MG63 (cell line): ENCODE data around the gene ATRN. TPM values are rescaled to one million over a fixed set of nuclear protein-coding genes. Genes with fewer than 3 reads are reported as not detected.

Experiments
- DNase-seq: peaks from one replicate; pipeline ENCODE4 v3.0.0-alpha.2; 2020
- H3K27me3 ChIP-seq: fragments of 250-450 bp; sonication (Bioruptor Pico); 2 replicates; pipeline ENCODE4 v1.5.1; 2020; ENCODE audit warnings: mild to moderate bottlenecking, moderate library complexity
- H3K36me3 ChIP-seq: fragments of 250-450 bp; sonication (Bioruptor Pico); 2 replicates; pipeline ENCODE4 v1.5.1; 2020; ENCODE audit warnings: mild to moderate bottlenecking, moderate library complexity
- H3K4me3 ChIP-seq: fragments of 250-450 bp; sonication (Bioruptor Pico); 2 replicates; pipeline ENCODE4 v1.5.1; 2020; ENCODE audit warnings: mild to moderate bottlenecking, moderate library complexity
- H3K9me3 ChIP-seq: fragments of 250-450 bp; sonication (Bioruptor Pico); 2 replicates; pipeline ENCODE4 v1.5.1; 2020; ENCODE audit warnings: mild to moderate bottlenecking, moderate library complexity
- total RNA-seq: library from RNA; depleted of rRNA; stranded (reverse); fragments of >200 nt; shearing (Covaris generic); gene quantifications from 2 replicates; pipeline ENCODE4 v1.2.3, GENCODE V29; 2014; ENCODE audit warnings: low replicate concordance

The ATRN gene
- total RNA-seq, 1 experiment from 2014 or later, result 7.1 TPM

GRCh38 chr20:3622406-3622805 lies 151.6 kb downstream of the ATRN start:
- no peak for DNase-seq
- Histone ChIP-seq H3K27me3 (no peaks in the 10 kb centered on the region), H3K4me3 (no peak overlapping the region), H3K36me3 (no peaks in the 10 kb centered on the region), H3K9me3 (no peaks in the 10 kb centered on the region)

DNA sequence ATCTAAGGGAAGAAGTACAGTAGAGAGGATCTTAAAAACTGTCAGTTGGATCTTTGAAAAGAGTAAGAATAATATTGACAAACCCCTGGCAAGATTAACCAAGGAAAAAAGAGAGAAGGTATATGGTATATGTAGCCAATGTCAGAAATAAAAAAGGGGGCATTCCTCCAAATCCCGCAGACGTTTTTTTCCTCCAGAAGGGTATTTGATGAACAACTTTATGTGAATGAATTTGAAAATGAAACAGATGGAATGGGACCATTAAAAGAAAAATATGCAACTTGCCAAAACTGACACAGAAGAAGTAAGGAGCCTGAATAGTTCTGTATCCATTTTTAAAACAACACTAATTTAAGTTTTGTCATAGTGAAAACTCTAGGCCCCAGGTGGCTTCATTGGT lies 156.7 kb downstream of the ATRN start:
- Histone ChIP-seq H3K27me3 (no peaks in the 10 kb centered on the region), H3K9me3 (no peaks in the 10 kb centered on the region), H3K4me3 (no peak overlapping the region), H3K36me3 (no peaks in the 10 kb centered on the region)
- no peak for DNase-seq

DNA sequence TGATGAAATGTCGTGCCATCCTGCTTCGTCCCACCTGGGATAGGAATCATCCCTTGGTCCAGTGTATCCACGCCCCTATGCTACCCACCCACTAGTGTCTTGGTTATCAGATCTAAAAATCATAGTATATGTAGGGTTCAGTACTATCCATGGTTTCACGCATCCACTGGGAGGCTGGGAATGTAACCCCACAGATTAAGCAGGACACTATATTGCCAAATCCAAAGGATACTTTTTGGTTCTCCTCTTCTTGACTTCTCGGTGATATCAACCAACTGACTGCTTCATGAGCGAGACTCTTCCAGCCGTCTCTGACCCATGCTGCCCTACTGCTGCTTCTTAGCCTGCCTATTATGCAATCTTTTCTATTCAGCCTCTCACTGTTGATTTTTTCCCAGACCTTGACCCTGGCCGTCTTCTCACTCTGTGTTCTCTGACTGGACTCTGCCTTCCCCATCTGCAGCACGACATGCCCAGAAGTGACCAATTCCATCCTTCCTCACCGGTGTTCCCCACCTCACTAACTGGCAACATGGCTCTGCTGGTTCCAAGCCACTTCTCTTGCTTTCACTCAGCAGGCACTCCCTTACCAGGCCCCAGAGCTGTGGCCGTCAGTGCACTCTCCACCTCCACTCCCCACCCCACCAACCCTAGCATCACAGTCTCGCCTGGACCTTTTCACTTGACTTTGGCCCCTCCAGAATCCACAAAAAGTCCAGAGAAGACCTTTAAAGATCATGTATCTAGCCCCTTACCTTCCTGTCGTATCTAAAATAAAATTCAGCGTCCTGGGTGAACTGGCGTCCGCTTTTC lies 157.9 kb downstream of the ATRN start:
- DNase-seq, result no peak
- Histone ChIP-seq H3K4me3 (no peak overlapping the region), H3K9me3 (no peaks in the 10 kb centered on the region), H3K36me3 (no peaks in the 10 kb centered on the region), H3K27me3 (no peaks in the 10 kb centered on the region)

DNA sequence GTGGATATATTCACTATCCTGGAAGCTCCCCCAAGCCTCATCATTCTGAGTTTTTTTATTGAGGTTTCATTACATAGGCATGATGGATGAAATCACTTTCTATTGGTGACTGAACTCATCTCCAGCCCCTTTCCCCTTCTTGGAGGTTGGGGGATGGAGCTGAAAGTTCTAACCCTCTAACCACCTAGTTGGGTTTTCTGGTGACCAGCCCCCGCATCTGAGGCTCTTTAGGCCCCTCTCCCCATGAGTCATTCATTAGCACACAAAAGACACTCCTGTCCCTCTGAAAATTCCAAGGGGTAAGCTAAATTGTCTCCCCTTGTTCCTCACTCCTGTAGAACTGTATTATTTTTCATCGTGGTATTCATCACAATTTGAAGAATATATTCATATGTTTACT lies 159.1 kb downstream of the ATRN start:
- DNase-seq, result no peak
- Histone ChIP-seq H3K27me3 (no peaks in the 10 kb centered on the region), H3K36me3 (no peaks in the 10 kb centered on the region), H3K4me3 (no peak overlapping the region), H3K9me3 (no peaks in the 10 kb centered on the region)

DNA sequence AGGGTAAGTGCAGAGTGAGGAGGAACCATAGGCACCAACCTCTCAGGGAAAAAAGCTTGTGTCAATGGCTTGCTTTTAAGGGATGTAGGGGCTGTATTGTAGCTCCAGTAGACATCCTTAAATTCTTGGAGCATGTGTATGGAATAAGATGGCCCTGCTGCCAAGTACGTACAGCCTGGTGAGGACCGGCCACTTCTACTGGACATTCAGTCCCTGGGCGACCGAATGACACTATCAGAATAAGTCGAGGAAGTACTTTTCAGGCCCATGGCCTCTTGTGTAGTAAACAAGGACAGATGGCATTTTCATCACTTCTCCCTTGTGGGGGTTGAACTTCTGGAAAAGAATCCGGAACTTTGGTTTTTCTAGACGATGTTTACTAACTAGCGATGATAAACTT lies 159.6 kb downstream of the ATRN start:
- Histone ChIP-seq H3K36me3 (no peaks in the 10 kb centered on the region), H3K9me3 (no peaks in the 10 kb centered on the region), H3K4me3 (no peak overlapping the region), H3K27me3 (no peaks in the 10 kb centered on the region)
- DNase-seq, result no peak

- DNase-seq, result no peak
- no peaks in the 10 kb centered on the region for H3K9me3 ChIP-seq
- H3K27me3 ChIP-seq, result no peaks in the 10 kb centered on the region
- H3K4me3 ChIP-seq, result no peak overlapping the region
- no peaks in the 10 kb centered on the region for H3K36me3 ChIP-seq
These were observed 160.7 kb downstream of the ATRN start for GRCh38 chr20:3631534-3631933.

GRCh38 chr20:3632311-3633004 lies 161.6 kb downstream of the ATRN start:
- H3K9me3 ChIP-seq, result no peaks in the 10 kb centered on the region
- no peaks in the 10 kb centered on the region for H3K27me3 ChIP-seq
- DNase-seq, result no peak
- no peak overlapping the region for H3K4me3 ChIP-seq
- H3K36me3 ChIP-seq, result no peaks in the 10 kb centered on the region

GRCh38 chr20:3633913-3634478 lies 163.2 kb downstream of the ATRN start:
- Histone ChIP-seq H3K4me3 (no peak overlapping the region), H3K9me3 (no peaks in the 10 kb centered on the region), H3K27me3 (no peaks in the 10 kb centered on the region), H3K36me3 (no peaks in the 10 kb centered on the region)
- DNase-seq, result no peak

DNA sequence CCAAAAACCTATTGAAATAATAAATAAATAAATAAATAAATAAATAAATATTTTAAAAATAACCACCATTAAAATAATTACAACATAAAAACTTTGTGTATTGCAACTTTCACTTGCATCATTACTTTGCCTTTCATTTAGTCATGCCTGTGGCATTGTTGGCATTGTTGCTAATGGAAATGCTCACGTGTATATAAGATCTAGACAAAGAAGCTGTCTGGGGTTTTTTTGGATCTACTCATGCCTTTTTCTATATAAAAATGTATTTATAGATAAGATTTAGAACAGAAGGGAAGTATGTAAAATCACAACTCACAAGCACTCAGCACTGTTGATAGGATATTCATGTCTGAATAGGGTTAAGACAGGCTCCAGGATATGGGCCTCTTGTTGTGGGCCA lies 164.5 kb downstream of the ATRN start:
- Histone ChIP-seq H3K4me3 (no peak overlapping the region), H3K27me3 (no peaks in the 10 kb centered on the region), H3K36me3 (no peaks in the 10 kb centered on the region), H3K9me3 (no peaks in the 10 kb centered on the region)
- no peak for DNase-seq

DNA sequence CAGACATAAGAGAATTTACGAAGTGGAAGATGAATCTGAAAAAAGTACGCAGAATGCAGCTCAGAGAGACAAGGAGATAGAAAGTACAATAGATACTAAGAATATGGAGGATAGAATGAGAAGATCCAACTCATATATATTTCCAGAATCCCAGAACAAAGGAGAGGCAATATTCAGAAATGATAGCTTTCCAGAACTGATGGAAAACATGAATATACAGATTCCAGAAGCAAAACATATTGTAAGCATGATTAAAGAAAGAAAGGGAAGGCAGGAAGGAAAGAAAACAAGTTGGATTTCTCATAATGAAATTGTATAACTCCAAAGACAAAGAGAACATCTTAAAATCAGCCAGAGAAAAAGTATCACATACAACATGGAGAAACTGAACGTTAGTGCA lies 169.4 kb downstream of the ATRN start:
- H3K27me3 ChIP-seq, result no peaks in the 10 kb centered on the region
- H3K9me3 ChIP-seq, result no peaks in the 10 kb centered on the region
- DNase-seq, result no peak
- H3K4me3 ChIP-seq, result no peak overlapping the region
- H3K36me3 ChIP-seq, result no peaks in the 10 kb centered on the region

GRCh38 chr20:3645309-3646066 lies 174.7 kb downstream of the ATRN start:
- no peaks in the 10 kb centered on the region for H3K36me3 ChIP-seq
- H3K4me3 ChIP-seq, result no peak overlapping the region
- no peaks in the 10 kb centered on the region for H3K27me3 ChIP-seq
- no peaks in the 10 kb centered on the region for H3K9me3 ChIP-seq
- DNase-seq, result no peak

DNA sequence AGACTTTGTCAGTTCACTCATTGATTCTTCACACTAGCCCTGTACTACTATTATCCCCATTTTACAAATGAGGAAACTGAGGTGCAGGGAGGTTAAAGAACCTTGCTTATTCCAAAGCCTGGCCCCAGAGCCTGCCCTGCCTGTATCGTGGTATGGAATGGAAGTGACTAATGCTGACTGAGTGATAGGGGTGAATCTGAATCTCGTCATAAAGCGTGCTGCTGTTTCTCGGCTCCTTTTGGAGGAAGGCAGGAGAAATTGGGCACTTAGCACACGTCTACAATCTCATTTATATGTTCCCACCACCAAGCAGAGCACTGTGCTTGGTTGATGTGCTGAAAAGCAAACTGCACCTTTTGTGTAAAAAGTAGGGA lies 175.2 kb downstream of the ATRN start:
- no peak for DNase-seq

DNA sequence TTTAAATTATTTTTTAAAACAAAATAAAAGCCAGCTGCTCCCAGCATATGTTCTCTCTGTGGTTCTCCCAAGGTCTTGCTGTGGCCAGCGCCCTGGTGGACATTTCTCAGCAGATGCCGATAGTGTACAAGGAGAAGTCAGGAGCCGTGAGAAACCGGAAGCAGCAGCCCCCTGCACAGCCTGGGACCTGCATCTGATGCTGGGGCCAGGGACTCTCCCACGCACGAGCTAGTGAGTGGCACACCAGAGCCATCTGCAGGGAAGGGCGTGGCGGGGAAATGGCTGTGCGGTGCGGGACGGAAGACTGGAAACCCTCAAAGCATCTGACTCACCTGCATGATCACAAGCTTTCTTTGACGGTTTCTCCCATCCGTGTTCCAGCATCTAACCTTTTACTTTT lies 175.8 kb downstream of the ATRN start:
- H3K36me3 ChIP-seq, result no peaks in the 10 kb centered on the region
- no peak for DNase-seq
- no peak overlapping the region for H3K4me3 ChIP-seq
- H3K9me3 ChIP-seq, result no peaks in the 10 kb centered on the region
- no peaks in the 10 kb centered on the region for H3K27me3 ChIP-seq

More for the DNA sequence above, 175.2 kb downstream of the ATRN start:
- no peaks in the 10 kb centered on the region for H3K9me3 ChIP-seq
- no peaks in the 10 kb centered on the region for H3K27me3 ChIP-seq
- no peak overlapping the region for H3K4me3 ChIP-seq
- no peaks in the 10 kb centered on the region for H3K36me3 ChIP-seq

DNA sequence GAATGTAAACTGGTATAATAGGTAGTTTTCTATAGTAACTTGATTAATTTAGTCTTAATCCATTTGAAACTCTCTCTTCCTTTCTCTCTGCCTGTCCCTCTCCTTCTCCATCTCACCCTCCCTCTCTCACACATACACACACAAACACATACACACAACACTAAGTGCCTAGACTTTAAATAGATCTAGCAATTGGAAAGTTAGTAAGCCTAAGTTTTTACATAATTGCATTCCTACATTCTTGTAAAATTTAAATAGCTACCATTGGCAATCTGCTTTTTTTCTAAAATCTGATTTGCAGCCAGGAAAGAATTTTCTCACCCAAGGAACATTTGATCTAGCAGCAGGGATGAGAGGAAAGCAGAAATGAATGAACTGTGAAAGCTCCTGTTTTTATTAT lies 176.7 kb downstream of the ATRN start:
- DNase-seq, result no peak
- Histone ChIP-seq H3K27me3 (no peaks in the 10 kb centered on the region), H3K36me3 (no peaks in the 10 kb centered on the region), H3K4me3 (no peak overlapping the region), H3K9me3 (no peaks in the 10 kb centered on the region)

DNA sequence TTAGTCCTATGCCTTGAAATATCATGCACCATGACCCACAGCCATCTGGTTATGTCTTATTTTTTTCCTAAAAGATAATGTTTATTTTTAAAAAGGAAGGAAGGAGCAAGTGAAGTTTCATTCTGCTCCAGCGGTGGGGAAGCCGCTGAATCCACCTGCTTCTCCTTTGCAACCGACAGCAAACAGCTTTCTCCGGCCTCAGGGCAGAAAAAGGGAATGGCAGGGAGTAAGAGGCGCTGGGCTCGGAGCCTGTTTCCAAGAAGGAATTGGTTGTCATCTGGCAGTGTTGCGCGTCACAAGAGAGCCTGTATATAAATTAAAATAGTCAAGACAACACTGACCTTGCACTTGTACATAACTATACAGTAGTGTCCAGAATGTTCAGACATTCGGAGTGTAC lies 178.1 kb downstream of the ATRN start:
- Histone ChIP-seq H3K4me3 (no peak overlapping the region), H3K27me3 (no peaks in the 10 kb centered on the region), H3K9me3 (no peaks in the 10 kb centered on the region), H3K36me3 (no peaks in the 10 kb centered on the region)
- no peak for DNase-seq

GRCh38 chr20:3651204-3651962 lies 180.6 kb downstream of the ATRN start:
- no peaks in the 10 kb centered on the region for H3K9me3 ChIP-seq
- no peak for DNase-seq

DNA sequence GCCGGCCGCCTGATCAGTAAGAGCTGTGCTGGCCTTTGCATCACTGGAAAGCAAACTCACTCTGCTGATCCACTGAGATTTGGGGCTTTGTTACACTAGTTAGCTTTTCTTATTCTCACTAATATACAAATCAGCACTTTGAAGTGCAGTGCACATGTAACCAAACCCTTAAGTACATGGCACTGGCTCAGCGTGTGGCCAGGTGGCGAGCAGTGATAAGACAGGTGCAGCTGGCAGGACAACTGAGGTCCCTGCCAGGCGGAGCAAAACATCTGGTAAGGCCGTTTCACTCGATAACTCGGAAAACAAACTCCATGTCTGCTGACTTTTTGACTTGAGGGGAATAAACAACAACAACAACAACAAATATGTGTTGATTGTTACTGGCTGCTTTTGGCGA lies 181.4 kb downstream of the ATRN start:
- H3K4me3 ChIP-seq, result no peak overlapping the region
- no peak for DNase-seq
- no peaks in the 10 kb centered on the region for H3K27me3 ChIP-seq
- no peaks in the 10 kb centered on the region for H3K9me3 ChIP-seq
- no peaks in the 10 kb centered on the region for H3K36me3 ChIP-seq

More at GRCh38 chr20:3651204-3651962, 180.6 kb downstream of the ATRN start:
- Histone ChIP-seq H3K27me3 (no peaks in the 10 kb centered on the region), H3K36me3 (no peaks in the 10 kb centered on the region), H3K4me3 (no peak overlapping the region)
